Kidney (tissue), 14 donors: ENCODE data around the gene SECTM1. TPM values are rescaled to one million over a fixed set of nuclear protein-coding genes. Genes with fewer than 3 reads are reported as not detected.

Experiments used
- DNase-seq, 5 donors: peaks; one replicate each; pipeline ENCODE4 v3.0.0-alpha.2; 2013 to 2020
- FAIRE-seq: peaks from 2 replicates; lab custom pipeline; 2012; peaks lifted over from hg19 to GRCh38; lab: Jason Lieb, UNC
- H3K27ac ChIP-seq, 2 donors: one replicate each; pipeline ENCODE4 v1.7.0; 2013; ENCODE audit warnings: low read depth in 2 of 2, low read length in 2 of 2, inconsistent platforms in 1 of 2
- H3K27me3 ChIP-seq: one replicate; pipeline ENCODE4 v1.7.1; 2013; ENCODE audit warnings: low read length, inconsistent platforms; ENCODE audit not compliant: control insufficient read depth, insufficient read depth
- H3K36me3 ChIP-seq, 3 donors: one replicate each; pipeline versions ENCODE4 v1.7.0 to v1.7.1; 2013; ENCODE audit warnings: low read length in 3 of 3, control low read depth in 1 of 3, inconsistent platforms in 1 of 3; ENCODE audit not compliant: insufficient read depth in 3 of 3, control insufficient read depth in 2 of 3
- H3K4me1 ChIP-seq, 3 donors: one replicate each; pipeline versions ENCODE4 v1.7.0 to v1.7.1; 2013; ENCODE audit warnings: low read length in 3 of 3, inconsistent platforms in 1 of 3, low read depth in 1 of 3; ENCODE audit not compliant: control insufficient read depth in 2 of 3, insufficient read depth in 2 of 3
- H3K4me3 ChIP-seq, 3 donors: one replicate each; pipeline versions ENCODE4 v1.7.0 to v1.8.1; 2013; ENCODE audit warnings: low read length in 3 of 3, control low read depth in 1 of 3, inconsistent platforms in 1 of 3
- H3K9ac ChIP-seq, 3 donors: one replicate each; pipeline versions ENCODE4 v1.7.0 to v1.7.1; 2013; ENCODE audit warnings: low read length in 3 of 3, control low read depth in 1 of 3, inconsistent platforms in 1 of 3
- H3K9me3 ChIP-seq, 3 donors: one replicate each; pipeline versions ENCODE4 v1.7.0 to v1.7.1; 2013; ENCODE audit warnings: low read length in 3 of 3, control low read depth in 1 of 3, inconsistent platforms in 1 of 3; ENCODE audit not compliant: control insufficient read depth in 2 of 3, insufficient read depth in 1 of 3
- intact Hi-C: fragments of 100-400 bp; cut with DNase I; formaldehyde crosslinking; loops from one replicate; pipeline ENCODE4 v1.11.1; 2022
- polyA plus RNA-seq: library from polyadenylated mRNA; stranded (reverse); fragments of 350-450 nt; fragmentation: Illumina TruSeq; extraction: RNeasy Lipid Tissue Mini Kit (QIAGEN cat#74804); gene quantifications from one replicate; pipeline ENCODE4 v1.2.3, GENCODE V29; 2014; ENCODE audit warnings: low read depth, low replicate concordance; ENCODE audit not compliant: insufficient read depth
- total RNA-seq: library from RNA; stranded (reverse); fragmentation: NEBNext Ultra II Directional; extraction: Animal tissue kit (Norgen Biotek cat#: 25700); gene quantifications from one replicate; pipeline ENCODE4 v1.2.1, GENCODE V29; 2021
- TF ChIP-seq, protein P1 (sequence below): IDR thresholded peaks from 3 replicates; pipeline ENCODE4 v1.5.1; 2012; ENCODE audit warnings: mild to moderate bottlenecking, moderate library complexity, borderline replicate concordance; ENCODE audit not compliant: insufficient read depth; ENCODE audit errors: extremely low read depth
- donor health status: control.
- donor health status: control.
- donor health status: control.
- donor health status: control.
- donor health status: control.
- donor health status: DM: yes; HTN: yes; CAD: no.
- donor health status: Normal renal cell carcinoma (clear cell type).

Gene SECTM1
- total and polyA plus RNA-seq, 2 donors from 2014 or later = 15.4 to 87.5 TPM

GRCh38 chr17:82302568-82302963, 31.0 kb downstream of the SECTM1 start:
- Histone ChIP-seq H3K27me3 (no peaks in the 10 kb centered on the region), H3K9ac (no peak overlapping the region), H3K27ac (no peak overlapping the region), H3K9me3 (no peaks in the 10 kb centered on the region), H3K4me3 (no peak overlapping the region), H3K36me3 (no peaks in the 10 kb centered on the region), H3K4me1 (peaks cover 0 to 21% (median 12%) of the 10 kb centered on the region in 3 donors)
- TF ChIP-seq, protein P1, sequence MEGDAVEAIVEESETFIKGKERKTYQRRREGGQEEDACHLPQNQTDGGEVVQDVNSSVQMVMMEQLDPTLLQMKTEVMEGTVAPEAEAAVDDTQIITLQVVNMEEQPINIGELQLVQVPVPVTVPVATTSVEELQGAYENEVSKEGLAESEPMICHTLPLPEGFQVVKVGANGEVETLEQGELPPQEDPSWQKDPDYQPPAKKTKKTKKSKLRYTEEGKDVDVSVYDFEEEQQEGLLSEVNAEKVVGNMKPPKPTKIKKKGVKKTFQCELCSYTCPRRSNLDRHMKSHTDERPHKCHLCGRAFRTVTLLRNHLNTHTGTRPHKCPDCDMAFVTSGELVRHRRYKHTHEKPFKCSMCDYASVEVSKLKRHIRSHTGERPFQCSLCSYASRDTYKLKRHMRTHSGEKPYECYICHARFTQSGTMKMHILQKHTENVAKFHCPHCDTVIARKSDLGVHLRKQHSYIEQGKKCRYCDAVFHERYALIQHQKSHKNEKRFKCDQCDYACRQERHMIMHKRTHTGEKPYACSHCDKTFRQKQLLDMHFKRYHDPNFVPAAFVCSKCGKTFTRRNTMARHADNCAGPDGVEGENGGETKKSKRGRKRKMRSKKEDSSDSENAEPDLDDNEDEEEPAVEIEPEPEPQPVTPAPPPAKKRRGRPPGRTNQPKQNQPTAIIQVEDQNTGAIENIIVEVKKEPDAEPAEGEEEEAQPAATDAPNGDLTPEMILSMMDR = no peak
- FAIRE-seq (no peak), DNase-seq (no peak)
- intact Hi-C loops = no loop called here

GRCh38 chr17:82301916-82302567, 31.5 kb downstream of the SECTM1 start:
- no peak overlapping the region for H3K4me3 ChIP-seq
- H3K27me3 ChIP-seq = no peaks in the 10 kb centered on the region
- FAIRE-seq = no peak
- H3K27ac ChIP-seq = no peak overlapping the region
- no peak overlapping the region for H3K9ac ChIP-seq
- H3K36me3 ChIP-seq = no peaks in the 10 kb centered on the region
- H3K9me3 ChIP-seq = no peaks in the 10 kb centered on the region
- DNase-seq = peak in 2 of 5 donors; percentile 60 to 78
- TF ChIP-seq, protein P1 = no peak
- intact Hi-C loops = no loop called here
- H3K4me1 ChIP-seq = peaks cover under 1 to 26% (median 18%) of the 10 kb centered on the region in 3 donors

- Histone ChIP-seq H3K9me3 (no peaks in the 10 kb centered on the region), H3K27ac (no peak overlapping the region), H3K27me3 (no peaks in the 10 kb centered on the region), H3K36me3 (no peaks in the 10 kb centered on the region), H3K9ac (no peak overlapping the region), H3K4me1 (peaks cover 2 to 31% (median 19%) of the 10 kb centered on the region in 3 donors), H3K4me3 (no peak overlapping the region)
- FAIRE-seq (no peak), DNase-seq (no peak)
- TF ChIP-seq, protein P1 = no peak
- intact Hi-C loops = no loop called here
Measured at GRCh38 chr17:82301300-82301915, 32.2 kb downstream of the SECTM1 start.
